ENCODE results near the gene FLACC1. TPM values are rescaled to one million over a fixed set of nuclear protein-coding genes. Genes with fewer than 3 reads are reported as not detected.

Gene FLACC1
- total and polyA plus RNA-seq, 9 of the 15 experiments (the other 6 are each of a cell fraction or from before 2014, with no cell fraction given) = 0.07 to 0.68 (median 0.22) TPM; not detected in 2

GRCh38 chr2:201260302-201260800 lies 96.8 kb downstream of the FLACC1 start, which contains the start of gene CASP8 (continued):
- TF ChIP-seq, protein P1, sequence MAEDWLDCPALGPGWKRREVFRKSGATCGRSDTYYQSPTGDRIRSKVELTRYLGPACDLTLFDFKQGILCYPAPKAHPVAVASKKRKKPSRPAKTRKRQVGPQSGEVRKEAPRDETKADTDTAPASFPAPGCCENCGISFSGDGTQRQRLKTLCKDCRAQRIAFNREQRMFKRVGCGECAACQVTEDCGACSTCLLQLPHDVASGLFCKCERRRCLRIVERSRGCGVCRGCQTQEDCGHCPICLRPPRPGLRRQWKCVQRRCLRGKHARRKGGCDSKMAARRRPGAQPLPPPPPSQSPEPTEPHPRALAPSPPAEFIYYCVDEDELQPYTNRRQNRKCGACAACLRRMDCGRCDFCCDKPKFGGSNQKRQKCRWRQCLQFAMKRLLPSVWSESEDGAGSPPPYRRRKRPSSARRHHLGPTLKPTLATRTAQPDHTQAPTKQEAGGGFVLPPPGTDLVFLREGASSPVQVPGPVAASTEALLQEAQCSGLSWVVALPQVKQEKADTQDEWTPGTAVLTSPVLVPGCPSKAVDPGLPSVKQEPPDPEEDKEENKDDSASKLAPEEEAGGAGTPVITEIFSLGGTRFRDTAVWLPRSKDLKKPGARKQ (CRISPR knock-in tag; IDR thresholded peaks at IDR 0.05) = no peak
- TF ChIP-seq, protein P2, sequence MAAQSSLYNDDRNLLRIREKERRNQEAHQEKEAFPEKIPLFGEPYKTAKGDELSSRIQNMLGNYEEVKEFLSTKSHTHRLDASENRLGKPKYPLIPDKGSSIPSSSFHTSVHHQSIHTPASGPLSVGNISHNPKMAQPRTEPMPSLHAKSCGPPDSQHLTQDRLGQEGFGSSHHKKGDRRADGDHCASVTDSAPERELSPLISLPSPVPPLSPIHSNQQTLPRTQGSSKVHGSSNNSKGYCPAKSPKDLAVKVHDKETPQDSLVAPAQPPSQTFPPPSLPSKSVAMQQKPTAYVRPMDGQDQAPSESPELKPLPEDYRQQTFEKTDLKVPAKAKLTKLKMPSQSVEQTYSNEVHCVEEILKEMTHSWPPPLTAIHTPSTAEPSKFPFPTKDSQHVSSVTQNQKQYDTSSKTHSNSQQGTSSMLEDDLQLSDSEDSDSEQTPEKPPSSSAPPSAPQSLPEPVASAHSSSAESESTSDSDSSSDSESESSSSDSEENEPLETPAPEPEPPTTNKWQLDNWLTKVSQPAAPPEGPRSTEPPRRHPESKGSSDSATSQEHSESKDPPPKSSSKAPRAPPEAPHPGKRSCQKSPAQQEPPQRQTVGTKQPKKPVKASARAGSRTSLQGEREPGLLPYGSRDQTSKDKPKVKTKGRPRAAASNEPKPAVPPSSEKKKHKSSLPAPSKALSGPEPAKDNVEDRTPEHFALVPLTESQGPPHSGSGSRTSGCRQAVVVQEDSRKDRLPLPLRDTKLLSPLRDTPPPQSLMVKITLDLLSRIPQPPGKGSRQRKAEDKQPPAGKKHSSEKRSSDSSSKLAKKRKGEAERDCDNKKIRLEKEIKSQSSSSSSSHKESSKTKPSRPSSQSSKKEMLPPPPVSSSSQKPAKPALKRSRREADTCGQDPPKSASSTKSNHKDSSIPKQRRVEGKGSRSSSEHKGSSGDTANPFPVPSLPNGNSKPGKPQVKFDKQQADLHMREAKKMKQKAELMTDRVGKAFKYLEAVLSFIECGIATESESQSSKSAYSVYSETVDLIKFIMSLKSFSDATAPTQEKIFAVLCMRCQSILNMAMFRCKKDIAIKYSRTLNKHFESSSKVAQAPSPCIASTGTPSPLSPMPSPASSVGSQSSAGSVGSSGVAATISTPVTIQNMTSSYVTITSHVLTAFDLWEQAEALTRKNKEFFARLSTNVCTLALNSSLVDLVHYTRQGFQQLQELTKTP (IDR thresholded peaks at IDR 0.05; ENCODE audit: low read depth in 1 of 2, partially characterized antibody in 2 of 2) = no peak
- TF ChIP-seq HIVEP1 (CRISPR knock-in tag; IDR thresholded peaks at IDR 0.05) = no peak
- TF ChIP-seq, protein P3, sequence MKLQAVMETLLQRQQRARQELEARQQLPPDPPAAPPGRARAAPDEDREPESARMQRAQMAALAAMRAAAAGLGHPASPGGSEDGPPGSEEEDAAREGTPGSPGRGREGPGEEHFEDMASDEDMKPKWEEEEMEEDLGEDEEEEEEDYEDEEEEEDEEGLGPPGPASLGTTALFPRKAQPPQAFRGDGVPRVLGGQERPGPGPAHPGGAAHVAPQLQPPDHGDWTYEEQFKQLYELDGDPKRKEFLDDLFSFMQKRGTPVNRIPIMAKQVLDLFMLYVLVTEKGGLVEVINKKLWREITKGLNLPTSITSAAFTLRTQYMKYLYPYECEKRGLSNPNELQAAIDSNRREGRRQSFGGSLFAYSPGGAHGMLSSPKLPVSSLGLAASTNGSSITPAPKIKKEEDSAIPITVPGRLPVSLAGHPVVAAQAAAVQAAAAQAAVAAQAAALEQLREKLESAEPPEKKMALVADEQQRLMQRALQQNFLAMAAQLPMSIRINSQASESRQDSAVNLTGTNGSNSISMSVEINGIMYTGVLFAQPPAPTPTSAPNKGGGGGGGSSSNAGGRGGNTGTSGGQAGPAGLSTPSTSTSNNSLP (IDR thresholded peaks at IDR 0.05; ENCODE audit: borderline replicate concordance, low read depth, low read length) = no peak
- TF ChIP-seq ZBTB40 (IDR thresholded peaks at IDR 0.05) = peak; percentile 53; the same call in 1 of the 2 replicates
- TF ChIP-seq ZBTB40 (CRISPR knock-in tag; IDR thresholded peaks at IDR 0.05) = no peak
- TF ChIP-seq ZNF696 (CRISPR knock-in tag; conservative IDR thresholded peaks at IDR 0.05) = no peak
- no peak for TF ChIP-seq ZSCAN29 (IDR thresholded peaks at IDR 0.05)
- no peak for TF ChIP-seq PCBP1 (IDR thresholded peaks at IDR 0.05; ENCODE audit: low read depth, low read length, poor library complexity, severe bottlenecking)
